ENCODE results near the gene C1QTNF5.

The C1QTNF5 gene

DNA sequence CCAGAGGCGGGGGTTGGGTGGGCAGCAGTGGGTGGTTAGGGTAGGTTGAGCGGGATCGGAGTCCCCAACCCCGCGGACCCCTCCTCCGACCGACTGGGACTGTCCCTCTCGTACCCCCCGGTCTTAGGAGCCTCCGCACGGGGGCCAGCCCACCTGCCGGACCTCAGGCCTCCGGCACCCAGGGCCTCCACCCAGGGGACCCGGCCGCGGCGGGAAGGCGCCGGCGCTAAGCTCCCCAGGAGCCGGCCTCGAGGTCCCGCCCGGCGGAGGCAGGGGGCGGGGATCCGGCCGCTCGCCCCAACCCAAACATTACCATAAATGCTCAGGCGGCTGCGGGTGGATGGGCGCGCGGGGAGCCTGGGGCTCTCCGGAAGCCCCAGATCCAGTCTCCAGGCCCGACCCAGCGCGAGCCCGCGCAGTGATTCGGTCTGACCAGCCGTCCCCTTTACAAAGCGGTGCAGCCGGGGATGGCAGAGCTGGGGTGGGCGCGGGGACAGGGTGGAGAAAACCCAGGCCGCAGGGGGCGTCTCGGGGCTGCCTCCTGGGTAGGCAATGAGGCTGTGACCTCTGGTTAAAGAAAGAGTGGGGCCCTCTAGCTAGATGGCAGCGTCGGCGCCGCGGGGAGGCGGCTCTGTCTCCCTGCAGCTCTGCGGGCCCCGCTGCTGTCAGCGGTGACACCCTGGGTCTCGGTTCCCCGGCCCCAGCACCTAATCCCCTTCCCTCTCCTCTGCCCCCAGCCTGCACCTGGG lies 19.7 kb downstream of the C1QTNF5 start:
- TF ChIP-seq, protein P1, sequence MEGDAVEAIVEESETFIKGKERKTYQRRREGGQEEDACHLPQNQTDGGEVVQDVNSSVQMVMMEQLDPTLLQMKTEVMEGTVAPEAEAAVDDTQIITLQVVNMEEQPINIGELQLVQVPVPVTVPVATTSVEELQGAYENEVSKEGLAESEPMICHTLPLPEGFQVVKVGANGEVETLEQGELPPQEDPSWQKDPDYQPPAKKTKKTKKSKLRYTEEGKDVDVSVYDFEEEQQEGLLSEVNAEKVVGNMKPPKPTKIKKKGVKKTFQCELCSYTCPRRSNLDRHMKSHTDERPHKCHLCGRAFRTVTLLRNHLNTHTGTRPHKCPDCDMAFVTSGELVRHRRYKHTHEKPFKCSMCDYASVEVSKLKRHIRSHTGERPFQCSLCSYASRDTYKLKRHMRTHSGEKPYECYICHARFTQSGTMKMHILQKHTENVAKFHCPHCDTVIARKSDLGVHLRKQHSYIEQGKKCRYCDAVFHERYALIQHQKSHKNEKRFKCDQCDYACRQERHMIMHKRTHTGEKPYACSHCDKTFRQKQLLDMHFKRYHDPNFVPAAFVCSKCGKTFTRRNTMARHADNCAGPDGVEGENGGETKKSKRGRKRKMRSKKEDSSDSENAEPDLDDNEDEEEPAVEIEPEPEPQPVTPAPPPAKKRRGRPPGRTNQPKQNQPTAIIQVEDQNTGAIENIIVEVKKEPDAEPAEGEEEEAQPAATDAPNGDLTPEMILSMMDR (conservative IDR thresholded peaks at IDR 0.05; ENCODE audit: low read length), result no peak
- peak overlapping the region; percentile 50 for H3K4me3 ChIP-seq (ENCODE audit: low read length)
- DNase-seq (ENCODE audit: low read depth), result peak; percentile 58

- peak overlapping the region; percentile 39 for H3K4me3 ChIP-seq (ENCODE audit: low read length)
- DNase-seq (ENCODE audit: low read depth), result no peak
- TF ChIP-seq, protein P1 (conservative IDR thresholded peaks at IDR 0.05; ENCODE audit: low read length), result no peak
Measured at GRCh38 chr11:119320240-119320775, 20.4 kb downstream of the C1QTNF5 start.

DNA sequence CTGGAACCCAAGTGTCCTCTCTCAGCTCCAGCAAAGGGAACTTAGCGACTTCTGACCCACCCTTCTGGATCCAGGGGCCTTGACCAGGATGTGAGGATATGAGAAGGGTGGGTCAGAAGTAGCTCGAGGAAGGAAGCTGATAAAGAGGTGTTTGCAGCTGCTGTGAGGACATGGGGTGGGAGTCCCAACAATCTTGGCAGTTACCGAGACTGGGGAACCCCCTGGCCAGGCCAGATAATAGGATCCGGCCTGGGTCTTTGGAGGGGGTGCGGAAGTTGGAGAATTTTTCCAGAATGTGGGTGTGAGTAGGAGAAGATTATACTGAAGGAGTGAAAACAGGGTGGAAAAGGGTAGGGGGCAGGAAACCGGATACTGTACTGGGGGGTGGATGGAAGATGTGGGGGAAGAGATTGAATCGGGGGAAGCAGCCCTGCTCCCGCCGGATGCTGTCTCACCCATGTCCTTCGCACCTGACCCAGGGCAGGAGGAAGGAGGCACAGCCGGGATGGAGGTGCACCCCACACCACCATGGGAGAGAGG lies 20.9 kb downstream of the C1QTNF5 start:
- TF ChIP-seq, protein P1 (conservative IDR thresholded peaks at IDR 0.05; ENCODE audit: low read length), result no peak
- no peak overlapping the region for H3K4me3 ChIP-seq (ENCODE audit: low read length)
- DNase-seq (ENCODE audit: low read depth), result no peak

GRCh38 chr11:119319136-119319699 lies 21.5 kb downstream of the C1QTNF5 start:
- DNase-seq (ENCODE audit: low read depth), result no peak
- TF ChIP-seq, protein P1 (conservative IDR thresholded peaks at IDR 0.05; ENCODE audit: low read length), result no peak
- no peak overlapping the region for H3K4me3 ChIP-seq (ENCODE audit: low read length)

GRCh38 chr11:119318240-119319135 lies 22.2 kb downstream of the C1QTNF5 start:
- DNase-seq (ENCODE audit: low read depth), result peak; percentile 60
- TF ChIP-seq, protein P1 (conservative IDR thresholded peaks at IDR 0.05; ENCODE audit: low read length), result no peak
- no peak overlapping the region for H3K4me3 ChIP-seq (ENCODE audit: low read length)

DNA sequence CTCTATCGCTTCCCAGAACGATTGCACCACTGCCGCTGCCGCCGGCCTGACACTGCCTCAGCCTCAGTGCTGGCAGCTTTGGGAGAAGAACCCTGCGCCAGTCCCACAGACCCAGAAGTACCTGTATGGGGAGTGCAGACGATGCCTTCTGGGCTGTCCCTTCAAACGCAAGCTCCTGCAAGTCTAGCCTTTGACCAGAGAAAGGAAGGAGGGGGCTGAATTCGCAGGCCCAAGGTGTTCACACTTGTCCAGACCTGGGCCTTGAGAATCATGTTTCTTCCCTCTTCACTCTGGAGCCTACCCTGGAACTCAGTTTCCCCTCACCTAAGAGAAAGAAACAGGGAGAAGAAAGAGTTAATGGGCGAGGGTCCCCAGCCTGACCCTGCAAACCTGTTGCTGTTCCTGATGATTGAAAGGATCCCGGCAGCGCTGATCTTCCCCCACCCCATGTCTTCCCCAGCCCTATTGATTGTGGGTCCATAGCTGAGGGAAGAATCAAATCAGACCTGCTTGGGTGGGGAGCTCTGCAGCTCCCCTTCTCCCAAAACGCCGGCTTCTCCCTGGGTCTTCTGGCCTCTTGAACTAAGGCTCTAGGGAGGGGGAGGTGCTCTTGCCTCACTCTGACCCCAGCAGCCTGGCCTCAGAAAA lies 23.0 kb downstream of the C1QTNF5 start:
- DNase-seq (ENCODE audit: low read depth), result no peak
- TF ChIP-seq, protein P1 (conservative IDR thresholded peaks at IDR 0.05; ENCODE audit: low read length), result no peak
- H3K4me3 ChIP-seq (ENCODE audit: low read length), result peak overlapping the region; percentile 27; the same call in 1 of the 2 replicates
